SK-N-SH treated with all-trans-retinoic acid at 6 μM for 48 hours (cell line): ENCODE results near the gene SEMA4A.

Experiments
- ATAC-seq: fragments of 200-7000 bp; cut with Tn5 transposase; 3 replicates; pipeline ENCODE4 v1.9.1; 2020; ENCODE audit warnings: mild to moderate bottlenecking, moderate library complexity
- ARNTL ChIP-seq: fragments of 450-650 bp; formaldehyde crosslinking; IDR thresholded peaks from 2 replicates; pipeline ENCODE4 v1.5.0; 2020; ENCODE audit warnings: low read depth, mild to moderate bottlenecking, moderate library complexity, borderline replicate concordance
- BACH2 ChIP-seq: fragments of 250-450 bp; sonication (Bioruptor Pico); IDR thresholded peaks from 2 replicates; pipeline ENCODE4 v1.9.0; 2021; ENCODE audit warnings: mild to moderate bottlenecking, borderline replicate concordance
- CREB5 ChIP-seq: fragments of 250-450 bp; sonication (Bioruptor Pico); IDR thresholded peaks from 2 replicates; pipeline ENCODE4 v1.5.1; 2020; ENCODE audit warnings: low read depth, mild to moderate bottlenecking, moderate library complexity
- CSDC2 ChIP-seq: fragments of 250-450 bp; sonication (Bioruptor Pico); IDR thresholded peaks from 2 replicates; pipeline ENCODE4 v1.5.0; 2020; ENCODE audit warnings: mild to moderate bottlenecking, moderate library complexity
- CSRNP3 ChIP-seq: fragments of 250-450 bp; sonication (Bioruptor Pico); IDR thresholded peaks from 2 replicates; pipeline ENCODE4 v1.5.1; 2021; ENCODE audit warnings: mild to moderate bottlenecking, moderate library complexity
- ESRRG ChIP-seq: fragments of 250-450 bp; sonication (Bioruptor Pico); IDR thresholded peaks from 2 replicates; pipeline ENCODE4 v1.6.1; 2021; ENCODE audit warnings: mild to moderate bottlenecking
- GLIS3 ChIP-seq: fragments of 250-450 bp; sonication (Bioruptor Pico); IDR thresholded peaks from 2 replicates; pipeline ENCODE4 v1.5.0; 2020; ENCODE audit warnings: mild to moderate bottlenecking, moderate library complexity
- ISL1 ChIP-seq: fragments of 250-450 bp; sonication (Bioruptor Pico); IDR thresholded peaks from 2 replicates; pipeline ENCODE4 v2.1.2; 2022; ENCODE audit warnings: mild to moderate bottlenecking, moderate library complexity
- OSR1 ChIP-seq: fragments of 250-450 bp; sonication (Bioruptor Pico); IDR thresholded peaks from 2 replicates; pipeline ENCODE4 v1.8.0; 2022; ENCODE audit warnings: moderate library complexity, mild to moderate bottlenecking, inconsistent platforms
- PATZ1 ChIP-seq: fragments of 250-450 bp; sonication (Bioruptor Pico); IDR thresholded peaks from 2 replicates; pipeline ENCODE4 v1.8.0; 2020; ENCODE audit warnings: mild to moderate bottlenecking, moderate library complexity, borderline replicate concordance
- POU6F1 ChIP-seq: fragments of 250-450 bp; sonication (Bioruptor Pico); IDR thresholded peaks from 2 replicates; pipeline ENCODE4 v1.8.0; 2021; ENCODE audit warnings: low read depth, mild to moderate bottlenecking, moderate library complexity, borderline replicate concordance
- PPARA ChIP-seq: fragments of 250-450 bp; sonication (Bioruptor Pico); IDR thresholded peaks from 2 replicates; pipeline ENCODE4 v1.5.0; 2020; ENCODE audit warnings: mild to moderate bottlenecking, borderline replicate concordance
- RARB ChIP-seq: fragments of 250-450 bp; sonication (Bioruptor Pico); IDR thresholded peaks from 2 replicates; pipeline ENCODE4 v1.8.0; 2021; ENCODE audit warnings: mild to moderate bottlenecking, moderate library complexity
- SNAI2 ChIP-seq: fragments of 250-450 bp; sonication (Bioruptor Pico); IDR thresholded peaks from 2 replicates; pipeline ENCODE4 v1.5.0; 2020; ENCODE audit warnings: mild to moderate bottlenecking, moderate library complexity
- TCF4 ChIP-seq: fragments of 250-450 bp; sonication (Bioruptor Pico); IDR thresholded peaks from 2 replicates; pipeline ENCODE4 v1.8.0; 2021; ENCODE audit warnings: mild to moderate bottlenecking, moderate library complexity, borderline replicate concordance
- TSHZ2 ChIP-seq: fragments of 250-450 bp; sonication (Bioruptor Pico); IDR thresholded peaks from 2 replicates; pipeline ENCODE4 v1.5.0; 2020; ENCODE audit warnings: mild to moderate bottlenecking, moderate library complexity
- ZC3H10 ChIP-seq: fragments of 250-450 bp; sonication (Bioruptor Pico); IDR thresholded peaks from 2 replicates; pipeline ENCODE4 v1.5.1; 2021; ENCODE audit warnings: mild to moderate bottlenecking, moderate library complexity
- ZFP3 ChIP-seq: fragments of 250-450 bp; sonication (Bioruptor Pico); IDR thresholded peaks from 2 replicates; pipeline ENCODE4 v1.5.0; 2020; ENCODE audit warnings: mild to moderate bottlenecking, moderate library complexity
- ZFP30 ChIP-seq: fragments of 450-650 bp; formaldehyde crosslinking; IDR thresholded peaks from 2 replicates; pipeline ENCODE4 v1.5.0; 2022; ENCODE audit warnings: mild to moderate bottlenecking, moderate library complexity
- ZNF565 ChIP-seq: fragments of 450-650 bp; formaldehyde crosslinking; conservative IDR thresholded peaks from 2 replicates; pipeline ENCODE4 v1.5.0; 2020; ENCODE audit warnings: low read depth, mild to moderate bottlenecking, moderate library complexity
- ZNF70 ChIP-seq: fragments of 450-650 bp; formaldehyde crosslinking; IDR thresholded peaks from 2 replicates; pipeline ENCODE4 v1.5.0; 2020; ENCODE audit warnings: mild to moderate bottlenecking, moderate library complexity
- ZNF8 ChIP-seq: fragments of 450-650 bp; formaldehyde crosslinking; IDR thresholded peaks from 2 replicates; pipeline ENCODE4 v1.5.0; 2020; ENCODE audit warnings: mild to moderate bottlenecking, moderate library complexity

Gene SEMA4A

GRCh38 chr1:156212833-156213643, 59.7 kb downstream of the SEMA4A start, which contains the start of gene PMF1:
TSS of gene PMF1 (plus strand) at chr1:156213007. CDS start at chr1:156213016, 9 bp downstream.
- peak; percentile 96 for ATAC-seq
- TF ChIP-seq ZNF565 (no peak), PPARA (CRISPR knock-in tag) (no peak), ZNF70 (no peak), ZNF8 (CRISPR knock-in tag) (no peak), CSDC2 (CRISPR knock-in tag) (no peak), ZFP3 (CRISPR knock-in tag) (no peak), TCF4 (CRISPR knock-in tag) (no peak), ESRRG (no peak), SNAI2 (CRISPR knock-in tag) (no peak), OSR1 (CRISPR knock-in tag) (no peak), POU6F1 (no peak), CREB5 (CRISPR knock-in tag) (no peak), ZFP30 (CRISPR knock-in tag) (no peak), ISL1 (CRISPR knock-in tag) (no peak), ZC3H10 (CRISPR knock-in tag) (no peak), ARNTL (CRISPR knock-in tag) (no peak), GLIS3 (CRISPR knock-in tag) (no peak), RARB (CRISPR knock-in tag) (no peak)
- TF ChIP-seq, all 23 proteins: peak for 0

- no peak for ATAC-seq
- TF ChIP-seq OSR1 (CRISPR knock-in tag) (no peak), ZFP30 (CRISPR knock-in tag) (no peak), PATZ1 (no peak), ZNF8 (CRISPR knock-in tag) (no peak), ISL1 (CRISPR knock-in tag) (no peak), CSRNP3 (no peak), ZFP3 (CRISPR knock-in tag) (no peak), BACH2 (CRISPR knock-in tag) (no peak), ZC3H10 (CRISPR knock-in tag) (no peak), CREB5 (CRISPR knock-in tag) (no peak), ARNTL (CRISPR knock-in tag) (no peak), ZNF565 (no peak), CSDC2 (CRISPR knock-in tag) (no peak), RARB (CRISPR knock-in tag) (no peak), TCF4 (CRISPR knock-in tag) (no peak), TSHZ2 (no peak), PPARA (CRISPR knock-in tag) (no peak)
These were observed 60.2 kb downstream of the SEMA4A start for GRCh38 chr1:156213644-156213966.
